DOHH2 (cell line): ENCODE measurements around the gene SDF2.

Experiments
- EZH2phosphoT487 ChIP-seq: fragments of 200-600 bp; sonication (generic); IDR thresholded peaks from 2 replicates; pipeline ENCODE4 v1.6.1; 2017; ENCODE audit warnings: borderline replicate concordance, mild to moderate bottlenecking, antibody characterized with exemption, low read length, moderate library complexity, mixed read lengths
- TF ChIP-seq, protein P1 (sequence below): fragments of 200-600 bp; sonication (generic); IDR thresholded peaks from one replicate; pipeline ENCODE4 v1.5.1; 2014; ENCODE audit warnings: antibody characterized with exemption, mild to moderate bottlenecking, low read depth, low read length; ENCODE audit not compliant: poor library complexity, severe bottlenecking

DNA sequence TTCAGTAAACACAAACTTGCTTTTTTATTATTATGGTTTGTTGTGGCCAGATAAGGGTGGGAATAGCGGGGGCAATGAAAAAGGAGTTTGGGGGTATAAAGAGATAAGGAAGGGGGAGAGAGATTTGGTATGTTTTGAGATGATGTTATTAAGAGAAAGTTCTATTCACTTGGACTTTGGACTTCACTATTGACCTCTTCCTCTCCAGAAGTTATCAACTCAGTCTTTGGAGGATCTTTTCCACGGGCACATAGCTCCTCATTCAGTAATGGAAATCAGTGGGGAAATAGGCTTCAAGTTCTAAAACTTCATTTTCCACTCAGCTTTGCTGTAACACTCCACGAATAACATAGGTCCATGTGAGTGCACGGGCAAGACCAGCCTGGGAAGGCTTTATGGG is 26.8 kb upstream of the SDF2 start:
- TF ChIP-seq, protein P1, sequence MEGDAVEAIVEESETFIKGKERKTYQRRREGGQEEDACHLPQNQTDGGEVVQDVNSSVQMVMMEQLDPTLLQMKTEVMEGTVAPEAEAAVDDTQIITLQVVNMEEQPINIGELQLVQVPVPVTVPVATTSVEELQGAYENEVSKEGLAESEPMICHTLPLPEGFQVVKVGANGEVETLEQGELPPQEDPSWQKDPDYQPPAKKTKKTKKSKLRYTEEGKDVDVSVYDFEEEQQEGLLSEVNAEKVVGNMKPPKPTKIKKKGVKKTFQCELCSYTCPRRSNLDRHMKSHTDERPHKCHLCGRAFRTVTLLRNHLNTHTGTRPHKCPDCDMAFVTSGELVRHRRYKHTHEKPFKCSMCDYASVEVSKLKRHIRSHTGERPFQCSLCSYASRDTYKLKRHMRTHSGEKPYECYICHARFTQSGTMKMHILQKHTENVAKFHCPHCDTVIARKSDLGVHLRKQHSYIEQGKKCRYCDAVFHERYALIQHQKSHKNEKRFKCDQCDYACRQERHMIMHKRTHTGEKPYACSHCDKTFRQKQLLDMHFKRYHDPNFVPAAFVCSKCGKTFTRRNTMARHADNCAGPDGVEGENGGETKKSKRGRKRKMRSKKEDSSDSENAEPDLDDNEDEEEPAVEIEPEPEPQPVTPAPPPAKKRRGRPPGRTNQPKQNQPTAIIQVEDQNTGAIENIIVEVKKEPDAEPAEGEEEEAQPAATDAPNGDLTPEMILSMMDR = no peak
- TF ChIP-seq EZH2phosphoT487 = no peak
